Pulmonary artery endothelial cell (primary cell): ENCODE data around the gene GFAP. TPM values are rescaled to one million over a fixed set of nuclear protein-coding genes. Genes with fewer than 3 reads are reported as not detected.
A peak's percentile ranks its signal among the peaks of the same experiment; 100 is the strongest.

Experiments
- DNase-seq: peaks from one replicate; pipeline ENCODE4 v3.0.0-alpha.2; 2011; ENCODE audit warnings: low read depth, low spot score
- total RNA-seq: library from RNA; depleted of rRNA; stranded (reverse); fragments of >200 nt; gene quantifications from 2 replicates; pipeline ENCODE4 v1.2.3, GENCODE V29; 2014

GFAP gene
- total RNA-seq, 1 donor from 2014 or later: 0.53 TPM

DNA sequence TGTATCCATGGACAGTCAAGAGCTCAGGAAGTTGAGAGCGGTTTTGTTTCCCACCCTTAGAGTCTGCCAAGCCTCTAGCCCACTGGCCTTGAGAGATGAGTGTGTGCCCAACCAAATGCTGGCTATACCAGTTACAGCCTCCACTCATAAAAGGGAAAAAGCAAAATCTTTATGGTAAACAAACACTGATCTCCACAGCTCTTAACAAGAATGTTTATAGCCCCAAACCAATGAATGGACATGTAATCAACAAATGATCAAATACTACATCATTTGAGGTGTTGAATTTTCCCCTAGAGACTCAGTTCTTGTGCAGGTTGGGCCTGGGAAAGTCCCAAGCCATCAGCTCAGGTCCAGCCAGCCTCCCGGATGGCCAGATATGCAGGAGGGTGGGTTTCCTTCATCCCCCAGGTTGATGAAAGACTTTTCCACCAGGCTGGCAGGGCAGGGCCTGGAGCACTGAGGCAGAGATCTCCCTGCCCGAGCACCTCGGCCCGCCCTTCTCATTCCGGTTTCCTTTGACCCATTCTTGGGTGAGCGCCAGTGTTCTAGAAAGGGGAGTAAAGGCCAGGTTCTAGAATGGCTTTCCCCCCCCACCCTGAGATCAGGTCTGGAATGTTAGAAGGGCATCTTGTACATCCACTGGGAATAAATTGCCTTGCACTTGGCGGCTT, 12.2 kb downstream of the GFAP start:
- no peak for DNase-seq

DNA sequence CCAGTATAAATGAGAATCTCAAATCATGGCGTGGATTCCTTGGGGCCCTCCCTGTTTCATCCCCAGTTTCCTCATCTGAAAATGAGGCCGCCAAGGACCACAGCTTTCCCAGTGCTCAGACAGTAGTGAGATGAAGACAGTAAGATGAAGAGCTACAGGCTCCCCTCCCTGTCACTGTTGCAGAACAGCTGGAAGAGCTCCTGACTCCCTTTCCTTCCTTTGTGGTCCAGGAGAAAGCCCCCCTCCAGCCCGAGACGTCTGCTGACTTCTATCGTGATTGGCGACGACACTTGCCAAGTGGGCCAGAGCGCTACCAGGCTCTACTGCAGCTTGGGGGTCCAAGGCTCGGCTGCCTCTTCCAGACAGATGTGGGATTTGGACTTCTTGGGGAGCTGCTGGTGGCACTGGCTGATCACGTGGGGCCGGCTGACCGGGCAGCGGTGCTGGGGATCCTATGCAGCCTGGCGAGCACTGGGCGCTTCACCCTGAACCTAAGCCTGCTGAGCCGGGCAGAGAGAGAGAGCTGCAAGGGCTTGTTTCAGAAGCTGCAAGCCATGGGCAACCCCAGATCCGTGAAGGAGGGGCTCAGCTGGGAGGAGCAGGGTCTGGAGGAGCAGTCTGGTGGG, 13.1 kb downstream of the GFAP start:
- no peak for DNase-seq

DNA sequence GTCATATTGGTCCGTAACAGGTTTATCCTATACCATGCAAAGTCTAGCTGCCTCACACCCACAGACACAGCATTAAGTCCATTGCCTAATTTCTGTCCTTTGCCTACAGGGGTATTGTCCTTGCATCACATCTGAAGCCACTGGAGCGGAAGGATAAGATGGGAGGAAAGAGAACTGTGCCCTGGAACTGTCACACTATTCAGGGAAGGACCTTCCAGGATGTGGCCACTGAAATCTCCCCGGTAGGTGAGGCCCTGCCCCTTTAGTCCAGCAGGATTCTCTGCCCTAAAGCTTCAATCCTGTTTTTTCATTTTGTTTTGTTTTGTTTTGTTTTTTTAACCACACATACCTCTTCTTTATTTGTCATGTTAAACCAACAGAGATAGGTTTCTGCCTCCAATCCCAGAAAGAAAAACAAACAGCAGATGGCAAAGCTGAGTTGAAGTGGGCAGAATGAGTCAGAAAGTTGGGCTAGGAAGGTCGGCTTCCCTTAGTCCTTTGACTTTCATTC, 13.8 kb downstream of the GFAP start:
- DNase-seq: no peak

DNA sequence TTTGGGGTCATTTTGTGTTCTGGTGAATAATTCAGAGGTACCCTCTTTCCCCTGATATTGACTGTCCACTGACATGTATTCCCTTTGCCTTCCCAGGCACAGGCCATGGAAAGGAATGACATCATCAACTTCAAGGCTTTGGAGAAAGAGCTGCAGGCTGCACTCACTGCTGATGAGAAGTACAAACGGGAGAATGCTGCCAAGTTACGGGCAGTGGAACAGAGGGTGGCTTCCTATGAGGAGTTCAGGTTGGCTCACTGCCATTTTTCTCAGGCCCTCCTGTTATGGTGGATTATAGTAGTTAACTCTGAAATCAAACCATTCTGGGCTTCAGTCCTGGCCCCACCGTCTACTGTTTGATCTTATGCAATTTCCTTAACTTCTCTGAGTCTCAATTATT, 14.4 kb downstream of the GFAP start:
- peak; percentile 95 for DNase-seq

DNA sequence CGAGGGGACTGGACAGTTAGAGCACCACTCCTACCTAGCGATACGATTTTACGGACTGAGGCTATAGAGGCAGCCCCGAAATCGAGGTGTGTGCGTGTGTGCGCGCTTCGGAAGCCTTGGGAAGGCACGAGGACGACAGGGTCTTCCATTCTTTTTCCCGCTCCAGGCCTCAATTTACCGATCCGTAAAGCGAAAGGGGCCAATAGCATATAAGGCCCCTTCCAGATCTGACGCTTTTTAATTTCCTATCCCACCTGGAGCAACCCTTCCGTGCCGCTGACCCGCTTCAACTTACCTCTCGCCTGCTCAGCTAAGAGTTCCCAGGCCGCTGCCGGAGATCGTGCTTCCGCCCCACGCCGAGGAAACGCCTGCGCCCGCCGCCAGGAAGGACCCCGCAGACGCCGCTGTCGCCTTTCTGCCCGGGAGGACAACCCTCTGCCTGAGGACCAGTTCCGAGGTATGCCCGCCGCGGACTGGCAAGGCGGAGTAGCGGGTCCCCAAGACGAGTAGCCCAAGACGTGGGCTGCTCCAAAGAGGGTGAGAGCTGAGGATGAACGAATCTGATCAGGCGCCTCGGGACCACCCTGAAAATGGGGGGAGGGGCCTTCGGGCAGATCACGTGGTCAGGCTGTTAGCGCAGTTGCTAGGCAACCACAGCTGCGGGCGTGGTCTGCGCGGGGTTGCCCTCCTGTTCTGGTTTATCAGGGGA, 16.1 kb downstream of the GFAP start, which contains the start of gene EFTUD2:
EFTUD2 (minus strand) TSS at position 372 of the 709 bp plus-strand sequence. CDS start 4,924 bp downstream, outside the sequence.
- peak; percentile 66 for DNase-seq

DNA sequence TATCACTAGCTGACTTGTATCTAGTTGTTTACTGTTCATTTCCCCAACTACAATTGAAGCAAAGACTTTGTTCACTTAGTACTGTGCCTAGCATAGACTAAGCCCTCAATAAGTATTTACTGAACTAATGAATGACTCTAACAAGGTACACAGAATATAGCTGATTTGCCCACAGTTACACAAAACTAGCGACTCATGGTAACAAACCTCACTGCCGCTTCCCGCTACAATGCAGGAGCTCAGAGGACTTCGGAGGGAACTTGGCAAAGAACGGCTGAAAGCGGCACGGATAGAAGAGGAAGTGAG, 16.6 kb downstream of the GFAP start:
- DNase-seq: no peak

DNA sequence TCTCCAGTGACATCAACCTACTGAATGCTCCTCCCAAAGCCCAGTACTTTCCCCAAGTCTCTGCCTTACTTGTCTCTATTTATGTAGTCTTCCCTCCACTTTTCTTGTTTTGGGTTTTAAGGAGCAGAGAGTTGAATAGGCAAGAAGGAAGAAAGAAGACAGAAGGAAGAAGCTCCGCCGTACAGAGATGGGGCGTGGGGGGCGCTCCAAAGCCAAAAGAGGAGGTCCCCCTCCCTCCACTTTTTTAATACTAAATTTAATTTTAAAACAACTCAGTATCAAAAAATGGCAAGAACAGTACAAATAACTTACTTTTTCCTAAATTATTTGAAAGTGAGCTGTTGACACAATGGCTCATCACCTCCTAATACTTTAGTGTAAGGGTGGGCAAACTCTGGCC, 20.7 kb downstream of the GFAP start:
- no peak for DNase-seq

DNA sequence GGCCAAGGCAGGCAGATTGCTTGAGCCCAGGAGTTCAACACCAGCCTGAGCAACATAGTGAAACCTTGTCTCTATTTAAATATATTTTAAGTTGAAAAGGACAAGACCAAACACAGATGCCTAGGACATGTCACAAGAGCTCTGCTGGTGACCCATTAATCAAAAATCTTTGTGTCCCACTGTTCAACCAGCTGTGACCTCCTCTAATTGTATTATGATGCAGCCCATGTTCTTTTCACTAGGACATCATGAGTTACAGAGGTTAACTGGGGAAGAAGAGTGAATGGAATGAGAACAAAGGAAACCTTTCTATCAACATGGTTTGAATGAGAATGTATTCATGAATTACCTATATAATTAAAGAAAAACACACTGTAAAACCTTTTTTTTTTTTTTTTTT, 23.1 kb downstream of the GFAP start:
- no peak for DNase-seq

DNA sequence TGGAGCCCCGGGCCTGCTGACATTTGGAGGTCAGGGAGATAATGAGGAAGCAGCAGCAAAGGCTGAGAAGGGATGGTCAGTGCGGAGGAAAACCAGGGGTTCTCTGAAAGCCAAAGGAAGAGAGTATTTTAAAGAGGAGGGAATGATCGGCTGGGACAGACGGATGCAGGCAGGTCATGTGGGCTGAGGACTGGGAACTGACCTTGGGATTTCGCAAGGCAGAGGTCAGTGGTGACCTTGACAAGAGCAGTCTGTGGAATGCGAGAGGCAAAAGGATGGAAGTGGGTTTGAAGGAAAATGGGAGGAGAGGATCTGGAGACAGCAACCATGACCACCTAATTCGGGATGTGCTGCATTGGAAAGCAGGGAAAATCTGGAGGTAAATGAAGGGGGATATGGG, 26.3 kb downstream of the GFAP start:
- no peak for DNase-seq

DNA sequence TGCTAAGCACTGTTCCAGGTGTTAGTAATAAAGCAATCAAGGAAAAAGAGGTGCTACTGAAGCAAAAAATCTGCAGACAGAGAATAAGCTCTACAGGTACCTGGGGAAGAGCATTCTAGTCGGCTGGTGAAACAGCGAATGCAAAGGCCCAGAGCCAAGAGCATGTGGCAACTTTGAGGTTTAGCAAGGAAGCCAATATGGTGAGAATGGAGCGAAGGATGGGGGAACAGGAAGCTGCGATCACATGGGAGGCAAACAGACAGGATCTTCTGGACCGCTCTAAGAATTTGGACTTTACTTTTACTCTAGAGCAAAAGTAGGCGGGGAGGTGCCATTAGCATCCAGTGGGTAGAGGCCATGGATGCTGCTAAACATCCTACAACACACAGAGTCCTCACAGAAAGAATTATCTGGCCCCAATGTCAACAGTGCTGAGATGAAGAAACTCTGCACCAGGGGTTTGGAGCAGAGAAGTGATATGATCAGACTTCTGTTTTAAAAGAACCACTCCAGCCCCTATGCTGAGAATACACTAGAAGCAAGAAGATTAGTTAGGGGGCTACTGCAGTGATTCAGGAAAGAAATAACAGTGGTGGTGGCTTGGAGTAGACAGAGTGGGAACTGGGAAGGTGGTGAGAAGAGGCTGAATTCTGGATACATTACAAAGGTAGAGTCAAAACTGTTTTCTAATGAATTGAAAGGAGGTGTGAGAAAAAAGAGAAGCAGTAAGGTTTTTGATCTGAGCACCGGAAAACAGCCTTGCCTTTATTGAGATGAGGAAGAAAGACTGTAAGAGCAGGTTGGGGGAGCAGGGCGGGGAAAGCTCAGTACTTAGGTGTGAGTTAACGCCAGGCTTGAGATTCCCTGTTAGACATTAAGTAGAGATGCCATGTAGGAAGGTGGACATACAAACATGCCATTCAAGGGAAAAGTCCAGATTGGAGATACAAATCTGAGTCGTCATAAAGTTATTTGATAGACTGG, 27.0 kb downstream of the GFAP start:
- DNase-seq: no peak

DNA sequence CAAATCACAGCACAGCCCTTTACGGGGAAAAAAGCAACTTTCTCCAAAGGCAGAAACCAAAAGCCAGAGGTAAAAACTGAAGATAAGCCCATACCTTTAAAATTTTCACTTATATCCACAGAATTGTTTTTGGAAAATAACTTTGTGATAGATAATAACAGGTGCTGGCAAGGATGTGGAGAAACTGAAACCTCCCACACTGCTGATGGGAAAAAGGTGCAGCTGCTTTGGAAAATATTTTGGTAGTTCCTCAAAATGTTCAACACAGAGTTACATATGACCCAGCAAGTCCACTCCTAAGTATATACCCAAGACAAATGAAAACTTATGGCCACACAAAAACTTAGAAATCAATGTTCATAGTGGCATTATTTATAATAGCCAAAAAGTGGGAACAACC, 28.3 kb downstream of the GFAP start:
- no peak for DNase-seq

DNA sequence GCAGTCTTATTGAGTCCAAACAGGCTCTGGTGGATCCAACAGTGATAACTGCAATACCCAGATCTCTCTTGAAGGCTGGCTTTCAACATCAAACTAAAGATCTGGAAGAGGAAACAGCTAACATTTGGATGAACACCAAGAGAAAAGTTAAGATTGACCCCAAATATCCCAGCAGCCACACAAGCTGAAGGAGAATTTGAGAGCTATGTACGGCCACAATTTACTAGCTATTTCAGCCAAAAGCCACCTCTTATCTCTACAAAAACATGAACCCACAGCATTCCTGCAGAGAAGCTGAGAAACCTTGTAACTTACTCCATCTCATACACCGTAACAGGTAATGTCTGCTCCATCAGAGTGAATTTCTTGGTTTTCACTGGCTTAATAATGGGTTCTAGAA, 30.4 kb downstream of the GFAP start:
- DNase-seq: no peak

DNA sequence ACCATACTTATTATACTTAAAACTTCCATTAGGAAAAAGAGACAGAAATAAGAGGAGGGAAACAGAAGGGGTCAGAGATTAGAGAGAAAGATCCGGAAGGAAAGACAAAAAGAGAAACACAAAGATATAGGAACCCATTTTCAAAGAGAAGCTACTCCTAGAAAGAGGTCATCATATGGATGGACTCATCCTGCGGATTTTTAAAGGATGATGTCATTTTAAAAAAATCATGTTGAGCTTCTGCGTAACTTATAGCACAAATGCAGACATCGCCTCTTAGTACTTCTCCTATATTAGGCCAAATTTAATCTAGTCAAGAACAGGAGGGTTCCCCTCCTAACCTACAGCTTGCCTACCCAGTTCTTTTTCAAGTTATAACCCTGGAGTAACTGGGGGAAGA, 34.2 kb downstream of the GFAP start:
- DNase-seq: no peak

DNA sequence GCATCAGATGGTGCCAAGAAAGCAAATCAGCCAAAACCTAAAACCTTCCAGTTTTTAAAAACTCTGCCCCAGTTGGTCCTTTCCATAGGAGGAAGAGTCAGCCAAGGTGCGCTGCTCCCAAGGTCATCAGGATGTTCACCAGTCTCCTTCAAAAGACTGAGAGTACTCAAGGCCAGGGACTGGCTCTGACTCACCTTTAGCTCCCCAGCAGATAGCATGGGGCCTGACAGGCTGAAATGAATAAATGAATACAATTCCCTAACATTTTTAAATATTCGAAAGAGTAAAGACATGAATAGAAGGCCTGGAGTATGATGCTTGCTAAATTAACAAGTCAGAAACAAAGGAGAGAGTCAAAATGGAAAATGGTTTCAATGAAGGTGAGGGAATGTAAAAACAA, 35.2 kb downstream of the GFAP start:
- DNase-seq: no peak

DNA sequence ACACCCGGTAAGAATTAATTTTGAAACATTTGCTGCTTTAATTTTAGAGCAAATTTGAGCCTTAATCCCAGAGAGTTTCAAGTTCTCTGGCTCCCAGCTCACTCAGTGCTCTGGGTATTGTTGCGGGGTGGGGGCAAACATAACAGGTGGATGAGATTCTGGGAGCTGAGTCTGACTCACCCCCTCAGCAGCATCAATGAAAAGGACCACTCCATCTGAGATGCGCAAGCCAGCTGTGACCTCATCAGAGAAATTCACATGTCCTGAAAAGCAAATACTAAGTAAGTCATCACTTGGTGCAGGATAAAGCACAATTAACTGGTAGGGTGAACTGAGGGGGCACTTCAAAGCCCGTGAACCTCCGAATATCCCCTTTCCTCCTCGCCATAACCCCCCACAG, 35.9 kb downstream of the GFAP start:
- DNase-seq: no peak

DNA sequence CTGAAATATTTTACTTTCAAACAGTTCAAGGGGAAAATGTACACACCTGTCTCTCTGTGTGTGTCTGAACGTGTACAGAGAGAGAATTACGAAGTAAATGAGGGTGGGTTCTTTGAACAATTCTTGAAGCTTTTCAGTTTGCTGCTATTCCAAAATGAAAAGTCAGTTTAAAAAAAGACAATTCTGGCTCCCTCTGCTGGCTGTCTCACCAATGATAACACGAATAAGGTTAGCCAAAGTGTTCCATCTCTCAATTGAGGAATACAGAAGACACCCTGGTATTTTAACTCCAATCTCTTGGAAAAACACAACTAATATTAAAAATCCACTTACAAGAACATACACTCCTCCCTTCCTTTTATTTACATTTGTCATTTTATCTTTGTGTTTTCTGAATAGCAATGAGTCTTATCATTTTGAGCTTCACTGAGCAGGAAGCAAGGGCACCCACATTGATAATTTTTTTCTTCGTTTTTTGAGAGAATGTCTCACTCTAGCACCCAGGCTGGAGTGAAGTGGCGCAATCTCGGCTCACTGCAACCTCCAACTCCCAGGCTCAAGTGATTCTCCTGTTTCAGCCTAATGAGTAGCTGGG, 36.6 kb downstream of the GFAP start:
- no peak for DNase-seq

DNA sequence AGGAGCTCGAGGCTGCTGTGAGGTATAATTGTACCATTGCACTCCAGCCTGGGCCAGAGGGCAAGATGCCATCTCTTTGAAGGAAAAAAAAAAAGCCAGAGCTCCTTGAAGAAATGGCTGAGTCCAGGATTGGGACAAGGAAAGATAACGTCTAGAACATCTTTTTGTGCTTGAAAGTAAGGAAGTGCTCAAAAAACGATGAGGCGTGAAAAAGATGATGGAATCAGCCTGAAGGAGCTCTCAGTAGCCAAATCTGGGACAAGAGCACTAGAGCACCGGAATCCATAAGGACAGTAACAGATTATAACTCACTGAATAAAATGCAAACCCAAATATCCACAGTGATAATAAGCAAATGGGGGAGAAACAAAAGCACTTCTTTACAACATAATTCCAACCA, 38.2 kb downstream of the GFAP start:
- DNase-seq: no peak

DNA sequence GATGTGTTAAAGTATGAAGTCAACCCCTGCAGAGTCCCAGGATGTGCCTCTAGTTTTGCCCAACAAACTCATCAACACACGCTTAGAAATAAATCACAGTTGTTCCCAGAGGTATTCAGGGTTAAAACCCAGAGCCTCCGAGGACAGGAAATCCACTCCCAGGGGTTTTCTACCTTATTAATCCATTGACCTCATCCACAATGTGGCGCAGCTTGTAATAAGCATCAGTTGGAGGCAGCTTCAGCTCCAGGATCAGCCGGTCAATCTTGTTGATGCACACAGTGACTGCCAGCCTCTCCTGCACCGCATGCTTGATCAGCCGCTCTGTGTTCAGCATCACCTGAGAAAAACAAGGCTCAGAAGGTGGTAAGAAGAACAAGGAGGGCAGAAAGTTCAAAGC, 39.5 kb downstream of the GFAP start:
- DNase-seq: no peak

DNA sequence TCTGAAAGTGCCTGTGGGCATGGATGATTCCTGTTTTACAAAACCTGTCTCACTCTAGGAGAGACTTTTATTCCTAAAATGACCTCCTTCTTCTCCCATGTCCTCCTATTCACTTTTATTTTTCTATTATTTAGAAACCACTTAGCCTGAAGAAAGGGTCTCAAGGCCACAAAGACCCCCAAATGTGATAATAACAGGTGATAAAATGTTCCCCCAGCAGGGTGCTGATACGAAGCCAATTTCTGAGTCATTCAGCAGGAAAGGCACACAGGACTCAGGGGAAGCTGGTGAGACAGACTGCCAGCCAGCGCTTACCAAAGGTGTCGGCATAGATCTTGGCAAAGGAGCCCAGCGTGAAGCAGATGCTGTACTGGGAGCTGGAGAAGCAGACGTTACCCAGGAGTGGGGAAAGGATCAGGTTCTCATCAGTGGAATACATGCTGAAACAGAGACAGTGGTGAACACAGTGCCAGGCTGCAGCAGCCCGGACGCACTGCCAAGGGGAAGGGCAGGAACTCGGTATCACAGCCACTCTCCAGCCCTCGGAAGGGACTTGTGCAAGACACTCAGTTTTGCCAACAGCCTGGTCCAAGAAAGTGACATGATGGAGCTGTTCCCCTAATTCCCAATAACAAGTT, 43.0 kb downstream of the GFAP start:
- peak; percentile 17 for DNase-seq

DNA sequence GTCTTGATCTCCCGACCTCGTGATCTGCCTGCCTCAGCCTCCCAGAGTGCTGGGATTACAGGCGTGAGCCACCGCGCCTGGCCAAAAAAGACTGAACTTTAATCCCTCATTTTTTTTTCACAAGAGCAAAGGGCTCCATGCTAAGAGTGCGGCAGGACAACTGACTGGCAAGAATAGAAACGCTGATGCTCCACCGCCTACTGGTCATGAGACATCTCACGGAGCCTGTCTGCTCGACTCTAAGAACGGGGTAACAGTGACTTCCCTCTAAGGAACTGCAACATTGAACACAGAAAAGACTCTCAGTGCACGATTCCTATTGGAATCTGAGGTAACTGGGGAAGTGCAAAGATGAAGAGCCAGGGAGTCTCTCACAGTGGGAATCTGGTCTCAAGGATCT, 43.7 kb downstream of the GFAP start:
- no peak for DNase-seq

DNA sequence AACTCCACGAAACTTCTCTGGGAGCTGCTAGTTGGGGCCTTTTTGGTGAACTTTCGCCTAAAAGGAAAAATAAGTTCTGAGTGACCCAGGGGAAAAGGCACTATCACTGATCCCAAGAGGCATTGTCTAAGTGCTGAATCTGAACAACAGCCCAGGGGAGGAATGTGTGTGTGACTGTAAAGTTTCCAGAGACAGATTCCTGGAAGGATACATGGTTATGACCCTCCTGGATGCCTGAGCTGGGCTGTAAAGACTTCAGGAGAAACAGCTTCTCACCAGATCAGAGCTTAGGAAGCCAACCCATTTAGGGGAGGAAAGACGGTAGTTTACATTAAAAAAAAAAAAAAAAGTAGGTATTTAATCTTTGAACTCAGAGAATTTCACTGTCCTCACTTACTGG, 47.5 kb downstream of the GFAP start:
- DNase-seq: no peak
